Activated CD8-positive, alpha-beta T cell treated with anti-CD3 and anti-CD28 coated beads for 36 hours (primary cell): Measurements from ENCODE around the gene E2F2. TPM values are rescaled to one million over a fixed set of nuclear protein-coding genes. Genes with fewer than 3 reads are reported as not detected.

Experiments used
- ATAC-seq: fragments of 200-7000 bp; cut with Tn5 transposase; one replicate; pipeline ENCODE4 v1.10.0; 2021; ENCODE audit warnings: mild to moderate bottlenecking, moderate library complexity
- CTCF ChIA-PET: fragments of 350-600 bp; sonication (Branson Sonifier 250); formaldehyde crosslinking; loops from one replicate; lab custom pipeline; 2021; ENCODE audit warnings: antibody characterized with exemption; lab: Charles Lee
- POLR2A ChIA-PET: fragments of 350-600 bp; sonication (Branson Sonifier 250); formaldehyde crosslinking; loops from one replicate; lab custom pipeline; 2021; ENCODE audit warnings: antibody characterized with exemption; lab: Charles Lee
- DNase-seq: peaks from one replicate; pipeline ENCODE4 v3.0.0-alpha.2; 2020
- H3K27ac Mint-ChIP-seq: one replicate; pipeline ENCODE4 v1.8.0; 2021; ENCODE audit warnings: mild to moderate bottlenecking, mixed read lengths
- H3K27me3 Mint-ChIP-seq: one replicate; pipeline ENCODE4 v1.8.0; 2021; ENCODE audit warnings: mixed read lengths
- H3K36me3 Mint-ChIP-seq: one replicate; pipeline ENCODE4 v1.8.0; 2021; ENCODE audit warnings: low read depth, mixed read lengths
- H3K4me1 Mint-ChIP-seq: one replicate; pipeline ENCODE4 v1.8.0; 2021; ENCODE audit warnings: low read depth, mixed read lengths
- H3K4me3 Mint-ChIP-seq: one replicate; pipeline ENCODE4 v1.8.0; 2021; ENCODE audit warnings: mild to moderate bottlenecking, moderate library complexity, mixed read lengths
- H3K9me3 Mint-ChIP-seq: one replicate; pipeline ENCODE4 v1.8.0; 2021; ENCODE audit warnings: mixed read lengths
- intact Hi-C: fragments of 100-400 bp; cut with micrococcal nuclease; formaldehyde crosslinking; loops from one replicate; pipeline ENCODE4 v1.10.0; 2022
- total RNA-seq, 2 experiments: library from RNA; stranded (reverse); gene quantifications; one replicate each; pipeline ENCODE4 v1.2.3, GENCODE V29; 2021
- TF ChIP-seq, protein P1 (sequence below): fragments of 200-600 bp; IDR thresholded peaks from one replicate; pipeline ENCODE4 v1.8.0; 2022; ENCODE audit warnings: antibody characterized with exemption, mild to moderate bottlenecking

Gene E2F2
- total RNA-seq, 2 experiments from 2014 or later = 23.7 to 25.3 TPM

DNA sequence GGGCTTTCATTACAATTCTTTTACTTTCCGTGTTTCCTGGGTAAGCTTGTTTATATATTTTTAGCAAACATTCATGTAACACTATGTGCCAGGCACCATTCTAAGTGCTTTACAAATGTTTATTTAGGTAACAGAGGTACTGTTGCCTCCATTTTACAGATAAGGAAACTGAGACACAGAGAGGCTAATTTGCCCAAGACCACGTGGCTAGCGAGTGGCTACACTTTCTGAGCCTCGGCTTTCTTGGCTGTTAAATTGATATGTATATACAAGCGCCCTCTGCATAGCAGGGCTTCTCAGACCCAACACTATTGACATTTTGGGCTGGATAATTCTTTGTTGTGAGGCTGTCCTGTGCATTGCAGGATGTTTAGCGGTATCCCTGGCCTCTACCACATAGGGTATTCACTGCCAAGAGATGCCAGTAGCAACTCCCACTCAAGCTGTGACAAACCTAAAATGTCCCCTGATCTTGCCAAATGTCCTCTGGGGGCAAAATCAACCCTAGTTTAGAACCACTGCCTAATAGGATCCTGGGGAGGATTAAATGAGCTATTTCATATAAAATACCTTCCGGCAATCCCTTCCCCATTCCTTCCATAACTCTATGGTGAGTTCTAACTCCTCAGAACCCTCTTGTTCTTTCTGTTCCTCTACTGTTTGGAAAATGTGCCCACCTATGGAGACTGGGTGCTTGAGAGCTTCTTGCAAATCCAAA is 45.5 kb upstream of the E2F2 start:
- no peak for DNase-seq
- no peaks in the 10 kb centered on the region for H3K27me3 Mint-ChIP-seq
- no peak for ATAC-seq
- no peaks in the 10 kb centered on the region for H3K36me3 Mint-ChIP-seq
- peaks cover 2% of the 10 kb centered on the region for H3K9me3 Mint-ChIP-seq
- POLR2A ChIA-PET = interaction anchor here (1.0 to 3.6 kb wide), 14 partner anchors 8 to 51 kb away, joined by 3 to 26 read pairs (median 4); partner anchors contain the start of gene ID3
- intact Hi-C loops = loop anchor here (2.0 to 5.0 kb wide), 2 partner anchors 14 to 46 kb away; no protein-coding TSS in a partner anchor
- peaks cover 59% of the 10 kb centered on the region for H3K4me1 Mint-ChIP-seq
- CTCF ChIA-PET = interaction anchor here (0.6 to 16.5 kb wide), 19 partner anchors 8 to 89 kb away, joined by 3 to 168 read pairs (median 4); partner anchors contain the start of gene ID3
- peak overlapping the region; percentile 11 for H3K4me3 Mint-ChIP-seq
- TF ChIP-seq, protein P1, sequence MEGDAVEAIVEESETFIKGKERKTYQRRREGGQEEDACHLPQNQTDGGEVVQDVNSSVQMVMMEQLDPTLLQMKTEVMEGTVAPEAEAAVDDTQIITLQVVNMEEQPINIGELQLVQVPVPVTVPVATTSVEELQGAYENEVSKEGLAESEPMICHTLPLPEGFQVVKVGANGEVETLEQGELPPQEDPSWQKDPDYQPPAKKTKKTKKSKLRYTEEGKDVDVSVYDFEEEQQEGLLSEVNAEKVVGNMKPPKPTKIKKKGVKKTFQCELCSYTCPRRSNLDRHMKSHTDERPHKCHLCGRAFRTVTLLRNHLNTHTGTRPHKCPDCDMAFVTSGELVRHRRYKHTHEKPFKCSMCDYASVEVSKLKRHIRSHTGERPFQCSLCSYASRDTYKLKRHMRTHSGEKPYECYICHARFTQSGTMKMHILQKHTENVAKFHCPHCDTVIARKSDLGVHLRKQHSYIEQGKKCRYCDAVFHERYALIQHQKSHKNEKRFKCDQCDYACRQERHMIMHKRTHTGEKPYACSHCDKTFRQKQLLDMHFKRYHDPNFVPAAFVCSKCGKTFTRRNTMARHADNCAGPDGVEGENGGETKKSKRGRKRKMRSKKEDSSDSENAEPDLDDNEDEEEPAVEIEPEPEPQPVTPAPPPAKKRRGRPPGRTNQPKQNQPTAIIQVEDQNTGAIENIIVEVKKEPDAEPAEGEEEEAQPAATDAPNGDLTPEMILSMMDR = no peak
- peak overlapping the region; percentile 85 for H3K27ac Mint-ChIP-seq

DNA sequence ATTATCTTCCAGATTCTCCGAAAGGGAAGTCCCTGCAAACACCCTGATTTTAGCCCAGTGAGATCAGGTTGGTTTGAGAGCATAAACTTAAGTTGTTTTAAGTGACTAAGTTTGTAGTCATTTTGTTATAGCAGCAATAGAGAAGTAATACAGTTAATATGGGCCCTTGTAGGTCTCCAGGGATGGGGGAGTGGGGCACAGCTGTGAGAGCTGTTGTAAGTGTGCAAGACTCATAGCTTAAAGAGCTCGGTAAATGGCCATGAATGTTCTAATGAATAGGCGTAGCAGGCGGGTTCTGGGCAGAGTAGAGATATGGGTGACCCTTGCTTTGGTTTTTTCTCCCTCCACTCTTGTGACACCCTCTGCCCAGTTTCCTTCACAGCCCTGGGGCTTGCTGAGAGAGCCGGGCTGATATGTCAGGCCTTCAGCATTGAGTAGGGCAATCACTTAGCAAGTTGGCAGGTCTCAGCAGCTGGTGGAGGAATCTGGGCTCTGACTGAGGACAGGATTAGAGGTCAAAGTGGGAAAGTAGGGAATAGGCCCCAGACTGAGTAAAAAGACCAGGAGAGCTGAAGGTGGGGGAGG is 44.3 kb upstream of the E2F2 start:
- Mint-ChIP-seq H3K4me3 (no peak overlapping the region), H3K36me3 (no peaks in the 10 kb centered on the region), H3K4me1 (peaks cover 54% of the 10 kb centered on the region), H3K27me3 (no peaks in the 10 kb centered on the region), H3K27ac (peak overlapping the region; percentile 57), H3K9me3 (peaks cover 2% of the 10 kb centered on the region)
- intact Hi-C loops = loop anchor here (5.0 kb wide), 1 partner anchor 47 kb away; no protein-coding TSS in a partner anchor
- ATAC-seq (no peak), DNase-seq (no peak)
- TF ChIP-seq, protein P1 = no peak
- POLR2A ChIA-PET = interaction anchor here (1.1 to 3.6 kb wide), 5 partner anchors 15 to 45 kb away, joined by 4 to 26 read pairs (median 13); no protein-coding TSS in a partner anchor
- CTCF ChIA-PET = interaction anchor here (0.5 to 16.5 kb wide), 7 partner anchors 12 to 90 kb away, joined by 3 to 168 read pairs (median 5); partner anchors contain the start of gene ID3

DNA sequence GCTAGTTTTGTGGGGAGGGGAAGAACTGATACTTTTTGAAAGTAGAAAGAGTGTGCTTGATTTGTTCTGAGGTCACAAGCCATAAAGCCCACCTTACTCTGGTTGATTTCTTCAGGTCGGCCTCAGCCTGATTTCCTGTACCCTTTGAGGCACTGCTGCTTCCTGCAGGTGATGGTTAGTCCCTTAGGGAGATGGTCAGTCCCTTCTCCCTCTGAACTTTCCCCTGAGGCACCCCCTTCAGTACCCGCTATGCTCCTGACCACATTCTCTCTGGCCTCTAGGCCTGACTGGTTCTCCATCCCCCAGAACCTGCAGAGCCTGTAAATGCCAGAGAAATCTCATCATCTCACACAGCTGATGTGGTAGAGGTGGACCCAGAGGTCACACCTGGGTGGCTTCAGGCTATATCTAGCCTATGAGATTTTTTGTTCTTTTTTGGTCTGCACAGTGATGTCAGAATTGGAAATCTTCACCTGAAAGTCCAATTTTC is 43.3 kb upstream of the E2F2 start:
- TF ChIP-seq, protein P1 = no peak
- ChIA-PET CTCF (interaction anchor here (1.0 to 16.5 kb wide), 4 partner anchors 17 to 62 kb away, joined by 4 to 168 read pairs (median 28); partner anchors contain the start of gene ID3), POLR2A (interaction anchor here (1.7 kb wide), 1 partner anchor 14 kb away, joined by 5 read pairs; no protein-coding TSS in a partner anchor)
- peak overlapping the region; percentile 51 for H3K27ac Mint-ChIP-seq
- H3K36me3 Mint-ChIP-seq = no peaks in the 10 kb centered on the region
- DNase-seq = no peak
- H3K9me3 Mint-ChIP-seq = peaks cover 2% of the 10 kb centered on the region
- peaks cover 48% of the 10 kb centered on the region for H3K4me1 Mint-ChIP-seq
- no peak for ATAC-seq
- H3K4me3 Mint-ChIP-seq = no peak overlapping the region
- intact Hi-C loops = no loop called here
- no peaks in the 10 kb centered on the region for H3K27me3 Mint-ChIP-seq

DNA sequence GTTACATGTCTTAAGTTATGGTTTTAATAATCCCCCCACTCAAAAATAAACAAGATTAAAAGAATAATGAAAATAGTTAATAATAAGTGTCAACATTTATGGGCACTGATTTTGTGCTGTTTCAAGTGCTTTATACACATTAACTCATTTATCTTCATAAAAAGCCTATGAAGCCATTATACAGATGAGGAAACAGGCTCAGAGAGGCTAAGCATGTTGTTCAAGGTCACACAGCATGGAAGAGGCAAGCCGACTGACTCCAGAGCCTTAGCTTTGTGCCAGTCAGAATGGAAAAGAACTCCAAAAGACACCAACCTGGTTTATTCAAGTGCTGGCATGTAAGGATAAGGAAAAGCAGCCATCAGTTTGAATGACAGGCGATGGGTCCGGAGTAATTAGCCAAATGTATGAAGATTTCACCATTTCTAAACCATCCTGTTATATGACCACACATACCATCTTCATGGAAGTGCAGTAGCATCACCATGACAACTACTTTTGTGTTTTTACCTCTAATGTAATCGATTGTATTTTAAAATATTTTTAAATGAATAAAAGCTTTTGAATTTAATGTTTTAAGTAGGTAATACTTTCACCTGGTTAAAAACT is 42.6 kb upstream of the E2F2 start:
- intact Hi-C loops = no loop called here
- H3K9me3 Mint-ChIP-seq = peaks cover 2% of the 10 kb centered on the region
- CTCF ChIA-PET = interaction anchor here (1.0 to 16.5 kb wide), 4 partner anchors 17 to 62 kb away, joined by 4 to 168 read pairs (median 28); partner anchors contain the start of gene ID3
- TF ChIP-seq, protein P1 = no peak
- POLR2A ChIA-PET = interaction anchor here (0.7 to 1.7 kb wide), 5 partner anchors 14 to 118 kb away, joined by 3 to 5 read pairs (median 3); partner anchors contain the start of genes ID3 and RPL11
- H3K27me3 Mint-ChIP-seq = peaks cover 2% of the 10 kb centered on the region
- no peak overlapping the region for H3K27ac Mint-ChIP-seq
- H3K4me1 Mint-ChIP-seq = peaks cover 43% of the 10 kb centered on the region
- DNase-seq (no peak), ATAC-seq (no peak)
- no peak overlapping the region for H3K4me3 Mint-ChIP-seq
- no peaks in the 10 kb centered on the region for H3K36me3 Mint-ChIP-seq
